Gastroesophageal sphincter (tissue), 3 donors: ENCODE data around the gene NTRK1.

Experiments
- CTCF ChIP-seq, 4 experiments: fragments of 200-600 bp in 2 of 4; fragments of 450-650 bp in 2 of 4; sonication (generic) in 1 of 4; IDR thresholded peaks; one replicate each; pipeline ENCODE4 v1.5.1; 2017 to 2019; ENCODE audit warnings: antibody characterized with exemption in 4 of 4, mild to moderate bottlenecking in 2 of 4, moderate library complexity in 2 of 4
- POLR2AphosphoS5 ChIP-seq: sonication (generic); formaldehyde crosslinking; IDR thresholded peaks from one replicate; pipeline ENCODE4 v1.6.1; 2017; ENCODE audit warnings: antibody characterized with exemption

- TF ChIP-seq CTCF (IDR thresholded peaks at IDR 0.05) (no peak), POLR2AphosphoS5 (no peak)
These were observed 43.7 kb downstream of the NTRK1 start for GRCh38 chr1:156904187-156904959.
